ENCODE results near the gene TUG1. TPM values are rescaled to one million over a fixed set of nuclear protein-coding genes. Genes with fewer than 3 reads are reported as not detected.
A peak's percentile ranks its signal among the peaks of the same experiment; 100 is the strongest.

The TUG1 gene
- total and polyA plus RNA-seq, 4 donors, result 109 to 142 (median 114) TPM

- DNase-seq (ENCODE audit: low read depth in 4 of 6, low spot score in 6 of 6), result no peak
- H3K9me3 ChIP-seq (ENCODE audit: control insufficient read depth, insufficient read depth, low read length), result no peaks in the 10 kb centered on the region
- peaks cover 55% of the 10 kb centered on the region for H3K36me3 ChIP-seq (ENCODE audit: control insufficient read depth, insufficient read depth, low read length)
- peaks cover 21% of the 10 kb centered on the region for H3K4me1 ChIP-seq (ENCODE audit: control insufficient read depth, insufficient read depth, low read length)
- WGBS (ENCODE audit: insufficient coverage), result 100% methylated on average over 1 of the region's 2 CpGs
- no peak overlapping the region for H3K4me3 ChIP-seq (ENCODE audit: low read depth, low read length)
- no peak overlapping the region for H3K27ac ChIP-seq (ENCODE audit: low read depth, low read length)
- H3K27me3 ChIP-seq (ENCODE audit: control insufficient read depth, insufficient read depth, low read length), result no peaks in the 10 kb centered on the region
Observed at GRCh38 chr22:30945653-30946052, 23.4 kb upstream of the TUG1 start.

DNA sequence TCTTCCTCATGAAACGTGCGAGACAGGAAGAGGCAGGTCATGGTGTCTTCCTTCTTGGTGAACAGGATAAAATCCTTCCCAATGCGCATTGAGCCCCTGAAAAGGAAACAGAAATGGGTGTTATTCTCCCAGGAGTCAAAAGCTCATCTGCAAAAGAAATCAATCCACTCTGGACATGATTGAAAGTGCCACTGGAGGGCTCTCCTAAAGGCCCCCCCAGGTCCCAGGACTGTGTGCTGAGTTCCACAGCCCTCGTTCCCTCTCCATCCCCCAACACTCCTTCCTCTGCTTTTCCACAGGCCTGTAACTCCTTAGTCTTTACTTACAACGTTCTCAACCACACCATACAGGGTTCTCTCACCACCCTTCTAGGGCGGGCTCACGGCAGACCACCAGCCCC lies 22.7 kb upstream of the TUG1 start:
- Histone ChIP-seq H3K9me3 (ENCODE audit: control insufficient read depth, insufficient read depth, low read length) (no peaks in the 10 kb centered on the region), H3K36me3 (ENCODE audit: control insufficient read depth, insufficient read depth, low read length) (peaks cover 48% of the 10 kb centered on the region), H3K4me3 (ENCODE audit: low read depth, low read length) (no peak overlapping the region), H3K27ac (ENCODE audit: low read depth, low read length) (no peak overlapping the region), H3K4me1 (ENCODE audit: control insufficient read depth, insufficient read depth, low read length) (peaks cover 21% of the 10 kb centered on the region), H3K27me3 (ENCODE audit: control insufficient read depth, insufficient read depth, low read length) (no peaks in the 10 kb centered on the region)
- 49% methylated on average over 4 of the region's 7 CpGs for WGBS (ENCODE audit: insufficient coverage)
- no peak for DNase-seq (ENCODE audit: low read depth in 4 of 6, low spot score in 6 of 6)

GRCh38 chr22:30947173-30947815 lies 21.8 kb upstream of the TUG1 start:
- no peaks in the 10 kb centered on the region for H3K27me3 ChIP-seq (ENCODE audit: control insufficient read depth, insufficient read depth, low read length)
- H3K27ac ChIP-seq (ENCODE audit: low read depth, low read length), result peak overlapping the region; percentile 60
- WGBS (ENCODE audit: insufficient coverage), result 15% methylated on average over 4 of the region's 5 CpGs
- H3K4me3 ChIP-seq (ENCODE audit: low read depth, low read length), result no peak overlapping the region
- peaks cover 21% of the 10 kb centered on the region for H3K4me1 ChIP-seq (ENCODE audit: control insufficient read depth, insufficient read depth, low read length)
- peaks cover 39% of the 10 kb centered on the region for H3K36me3 ChIP-seq (ENCODE audit: control insufficient read depth, insufficient read depth, low read length)
- no peaks in the 10 kb centered on the region for H3K9me3 ChIP-seq (ENCODE audit: control insufficient read depth, insufficient read depth, low read length)
- DNase-seq (ENCODE audit: low read depth in 4 of 6, low spot score in 6 of 6), result peak in 5 of 6 donors; percentile 68 to 97 (median 84)

DNA sequence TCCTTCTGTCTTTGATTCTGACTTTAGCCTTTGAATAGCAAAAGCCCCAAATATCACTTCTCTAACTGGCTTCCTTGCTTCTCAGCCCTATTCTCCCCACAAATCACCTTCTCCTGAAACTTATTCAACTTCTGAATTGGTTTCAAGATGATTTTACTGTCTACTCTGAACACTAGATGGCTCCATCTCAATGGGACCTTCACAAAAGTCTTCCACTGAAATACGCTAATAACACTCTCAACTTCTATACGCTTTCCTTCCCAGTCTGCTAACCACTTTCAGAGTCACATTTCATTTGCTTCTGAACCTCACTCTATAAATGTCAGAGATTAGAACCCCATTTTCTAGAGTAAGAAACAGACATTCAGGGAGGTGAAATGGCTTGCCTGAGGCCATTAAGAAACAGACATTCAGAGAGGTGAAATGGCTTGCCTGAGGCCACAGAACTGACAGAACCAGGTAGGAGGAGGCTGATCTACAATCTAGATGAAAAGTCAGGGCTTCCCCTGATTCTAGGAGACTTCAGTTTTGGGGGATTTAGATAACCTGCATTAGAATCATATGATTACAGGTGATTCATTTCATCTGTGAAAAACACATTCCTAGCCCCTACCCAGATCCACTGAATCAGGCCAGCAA lies 21.1 kb upstream of the TUG1 start:
- Histone ChIP-seq H3K4me1 (ENCODE audit: control insufficient read depth, insufficient read depth, low read length) (peaks cover 21% of the 10 kb centered on the region), H3K36me3 (ENCODE audit: control insufficient read depth, insufficient read depth, low read length) (peaks cover 33% of the 10 kb centered on the region), H3K4me3 (ENCODE audit: low read depth, low read length) (no peak overlapping the region), H3K27me3 (ENCODE audit: control insufficient read depth, insufficient read depth, low read length) (no peaks in the 10 kb centered on the region), H3K9me3 (ENCODE audit: control insufficient read depth, insufficient read depth, low read length) (no peaks in the 10 kb centered on the region), H3K27ac (ENCODE audit: low read depth, low read length) (peak overlapping the region; percentile 60)
- peak in 5 of 6 donors; percentile 41 to 91 (median 48) for DNase-seq (ENCODE audit: low read depth in 4 of 6, low spot score in 6 of 6)
- WGBS (ENCODE audit: insufficient coverage), result 6% methylated on average over 2 of the region's 2 CpGs

DNA sequence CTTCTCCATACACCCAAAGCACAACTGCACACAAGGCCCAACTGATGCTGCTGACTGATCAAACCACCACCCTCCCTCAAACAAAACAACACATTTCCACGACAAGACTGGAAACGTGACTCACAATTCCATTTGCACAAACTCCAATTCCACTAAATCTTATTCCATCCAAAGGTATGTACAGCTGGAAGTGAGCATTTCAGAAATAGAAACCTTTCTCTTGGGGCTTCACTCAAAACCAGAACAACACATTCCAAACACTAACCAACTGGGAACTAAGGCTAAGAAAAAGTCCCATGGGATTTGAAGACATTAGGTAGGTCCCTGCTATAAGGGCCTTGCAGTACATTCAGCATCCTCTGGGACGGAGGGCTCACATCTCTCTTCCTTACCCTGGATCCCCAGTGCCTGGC lies 20.1 kb upstream of the TUG1 start:
- no peak for DNase-seq (ENCODE audit: low read depth in 4 of 6, low spot score in 6 of 6)
- WGBS (ENCODE audit: insufficient coverage), result 76% methylated on average over 2 of the region's 3 CpGs

DNA sequence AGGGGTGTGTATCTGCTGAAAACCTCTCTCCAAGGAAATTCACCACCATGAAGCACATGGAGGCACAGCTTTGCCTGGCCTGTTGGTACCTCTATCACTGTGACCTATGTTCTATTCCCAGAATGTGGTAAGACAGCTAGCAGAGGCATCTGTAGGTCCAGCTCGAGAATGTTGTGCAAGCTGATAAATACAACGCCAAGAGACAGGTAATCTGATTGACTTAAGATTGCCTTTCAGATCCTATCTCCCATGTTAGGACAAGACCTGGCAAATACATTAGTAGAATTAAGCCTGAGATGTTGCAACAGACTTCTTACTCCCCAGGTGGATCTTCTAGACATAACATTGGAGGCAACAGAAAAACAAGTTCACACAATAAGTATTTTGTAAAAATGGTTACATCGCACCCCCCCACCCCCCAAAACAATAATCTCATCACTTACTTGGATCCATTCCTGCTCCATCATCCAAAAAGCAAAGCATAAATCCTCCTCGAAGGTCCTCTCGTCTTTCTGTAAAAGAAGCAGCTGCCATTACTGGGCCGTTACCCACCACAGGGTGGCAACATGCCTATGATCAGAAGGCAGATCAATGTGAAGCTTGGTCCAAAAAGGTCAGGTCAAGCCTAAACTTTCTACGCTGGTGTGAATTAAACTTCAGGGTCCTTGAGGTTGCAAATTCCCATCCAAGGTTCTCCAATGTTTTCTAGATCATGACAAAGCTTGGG lies 19.0 kb upstream of the TUG1 start:
- no peaks in the 10 kb centered on the region for H3K9me3 ChIP-seq (ENCODE audit: control insufficient read depth, insufficient read depth, low read length)
- WGBS (ENCODE audit: insufficient coverage), result 79% methylated on average over 4 of the region's 7 CpGs
- H3K27ac ChIP-seq (ENCODE audit: low read depth, low read length), result no peak overlapping the region
- H3K4me3 ChIP-seq (ENCODE audit: low read depth, low read length), result no peak overlapping the region
- peaks cover 18% of the 10 kb centered on the region for H3K36me3 ChIP-seq (ENCODE audit: control insufficient read depth, insufficient read depth, low read length)
- peaks cover 18% of the 10 kb centered on the region for H3K4me1 ChIP-seq (ENCODE audit: control insufficient read depth, insufficient read depth, low read length)
- DNase-seq (ENCODE audit: low read depth in 4 of 6, low spot score in 6 of 6), result no peak
- H3K27me3 ChIP-seq (ENCODE audit: control insufficient read depth, insufficient read depth, low read length), result no peaks in the 10 kb centered on the region

More for the DNA sequence above, 20.1 kb upstream of the TUG1 start:
- H3K4me1 ChIP-seq (ENCODE audit: control insufficient read depth, insufficient read depth, low read length), result peaks cover 21% of the 10 kb centered on the region
- no peaks in the 10 kb centered on the region for H3K9me3 ChIP-seq (ENCODE audit: control insufficient read depth, insufficient read depth, low read length)
- no peaks in the 10 kb centered on the region for H3K27me3 ChIP-seq (ENCODE audit: control insufficient read depth, insufficient read depth, low read length)
- H3K36me3 ChIP-seq (ENCODE audit: control insufficient read depth, insufficient read depth, low read length), result peaks cover 28% of the 10 kb centered on the region
- H3K4me3 ChIP-seq (ENCODE audit: low read depth, low read length), result no peak overlapping the region
- H3K27ac ChIP-seq (ENCODE audit: low read depth, low read length), result no peak overlapping the region

DNA sequence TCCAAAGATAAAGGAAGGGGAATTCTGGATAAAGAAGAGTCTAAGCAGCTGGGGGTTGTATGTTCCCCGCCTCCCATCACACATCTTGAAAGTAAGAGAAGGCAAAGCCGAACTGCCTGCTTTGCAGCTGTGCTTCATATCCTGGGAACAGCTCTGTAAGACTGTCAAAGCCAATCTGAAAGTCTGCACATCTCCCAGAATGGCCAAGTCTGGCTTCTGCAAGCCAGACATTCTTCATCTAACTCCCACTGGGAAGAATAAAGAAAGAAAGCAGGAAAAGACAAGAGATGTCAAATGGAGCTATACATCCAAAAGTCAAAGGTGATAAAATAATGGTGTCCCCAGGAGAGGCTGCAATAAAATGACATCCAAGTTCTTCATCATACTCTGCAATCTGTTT lies 15.9 kb upstream of the TUG1 start:
- no peak overlapping the region for H3K27ac ChIP-seq (ENCODE audit: low read depth, low read length)
- H3K4me3 ChIP-seq (ENCODE audit: low read depth, low read length), result no peak overlapping the region
- WGBS (ENCODE audit: insufficient coverage), result 60% methylated on average over 2 of the region's 2 CpGs
- H3K36me3 ChIP-seq (ENCODE audit: control insufficient read depth, insufficient read depth, low read length), result peaks cover 12% of the 10 kb centered on the region
- H3K9me3 ChIP-seq (ENCODE audit: control insufficient read depth, insufficient read depth, low read length), result no peaks in the 10 kb centered on the region
- H3K27me3 ChIP-seq (ENCODE audit: control insufficient read depth, insufficient read depth, low read length), result no peaks in the 10 kb centered on the region
- DNase-seq (ENCODE audit: low read depth in 4 of 6, low spot score in 6 of 6), result no peak
- H3K4me1 ChIP-seq (ENCODE audit: control insufficient read depth, insufficient read depth, low read length), result no peaks in the 10 kb centered on the region

DNA sequence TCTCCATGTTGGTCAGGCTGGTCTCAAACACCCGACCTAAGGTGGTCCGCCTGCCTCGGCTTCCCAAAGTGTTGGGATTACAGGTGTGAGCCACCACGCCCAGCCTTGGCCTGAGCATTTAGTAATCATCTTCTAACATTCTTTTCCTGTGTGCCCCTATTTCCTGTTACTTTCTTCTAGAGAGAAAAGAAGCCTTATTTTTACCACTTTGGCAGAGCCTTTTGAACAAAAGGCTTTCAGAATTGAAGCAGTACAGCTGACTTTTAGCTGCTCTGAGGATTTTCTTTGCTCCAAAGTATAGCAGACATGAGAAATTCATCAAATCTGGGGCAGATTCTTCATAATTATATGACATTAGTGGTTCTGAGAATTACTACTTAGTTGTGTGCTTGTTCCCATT lies 13.9 kb upstream of the TUG1 start:
- DNase-seq (ENCODE audit: low read depth in 4 of 6, low spot score in 6 of 6), result no peak
- Histone ChIP-seq H3K27me3 (ENCODE audit: control insufficient read depth, insufficient read depth, low read length) (no peaks in the 10 kb centered on the region), H3K4me3 (ENCODE audit: low read depth, low read length) (no peak overlapping the region), H3K27ac (ENCODE audit: low read depth, low read length) (no peak overlapping the region), H3K4me1 (ENCODE audit: control insufficient read depth, insufficient read depth, low read length) (no peaks in the 10 kb centered on the region), H3K36me3 (ENCODE audit: control insufficient read depth, insufficient read depth, low read length) (peaks cover 3% of the 10 kb centered on the region), H3K9me3 (ENCODE audit: control insufficient read depth, insufficient read depth, low read length) (no peaks in the 10 kb centered on the region)
- WGBS (ENCODE audit: insufficient coverage), result 95% methylated on average over 3 of the region's 4 CpGs

DNA sequence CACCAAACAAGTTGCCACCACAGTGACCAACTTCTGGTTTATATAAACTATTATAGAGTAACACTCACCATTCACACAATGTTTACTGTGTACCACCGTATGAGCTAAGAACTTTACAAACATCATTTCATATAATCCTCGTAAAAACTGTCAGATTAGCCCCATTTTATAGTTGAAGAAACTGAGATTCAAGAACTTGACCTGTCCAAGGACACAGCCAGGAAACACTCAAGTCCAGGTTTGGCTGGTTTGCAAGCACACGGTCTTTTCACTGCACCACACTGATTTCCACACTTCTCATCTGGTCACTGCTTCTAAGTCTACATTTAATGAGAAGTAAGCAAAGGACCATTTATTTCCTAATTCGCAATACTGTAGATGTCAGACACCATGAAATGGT lies 4.2 kb upstream of the TUG1 start:
- H3K36me3 ChIP-seq (ENCODE audit: control insufficient read depth, insufficient read depth, low read length), result peaks cover 4% of the 10 kb centered on the region
- H3K27me3 ChIP-seq (ENCODE audit: control insufficient read depth, insufficient read depth, low read length), result no peaks in the 10 kb centered on the region
- no peak for DNase-seq (ENCODE audit: low read depth in 4 of 6, low spot score in 6 of 6)
- peaks cover 5% of the 10 kb centered on the region for H3K4me1 ChIP-seq (ENCODE audit: control insufficient read depth, insufficient read depth, low read length)
- H3K4me3 ChIP-seq (ENCODE audit: low read depth, low read length), result no peak overlapping the region
- 93% methylated on average over 3 of the region's 4 CpGs for WGBS (ENCODE audit: insufficient coverage)
- no peak overlapping the region for H3K27ac ChIP-seq (ENCODE audit: low read depth, low read length)
- peaks cover 5% of the 10 kb centered on the region for H3K9me3 ChIP-seq (ENCODE audit: control insufficient read depth, insufficient read depth, low read length)

Measured in spinal cord (tissue), 10 donors.